HG02981 (cell line): ENCODE data around the gene TRIM7.
"Not testable (repeated sequence)": the region's sequence is repeated elsewhere in the genome, so short reads cannot be mapped to it uniquely, and the experiment has no call there.

Experiments
- ATAC-seq: cut with Tn5 transposase; IDR thresholded peaks from one replicate; pipeline ENCODE4 v1.9.1; 2021; ENCODE audit warnings: mild to moderate bottlenecking, moderate library complexity; ENCODE audit not compliant: unreplicated experiment

TRIM7 gene

DNA sequence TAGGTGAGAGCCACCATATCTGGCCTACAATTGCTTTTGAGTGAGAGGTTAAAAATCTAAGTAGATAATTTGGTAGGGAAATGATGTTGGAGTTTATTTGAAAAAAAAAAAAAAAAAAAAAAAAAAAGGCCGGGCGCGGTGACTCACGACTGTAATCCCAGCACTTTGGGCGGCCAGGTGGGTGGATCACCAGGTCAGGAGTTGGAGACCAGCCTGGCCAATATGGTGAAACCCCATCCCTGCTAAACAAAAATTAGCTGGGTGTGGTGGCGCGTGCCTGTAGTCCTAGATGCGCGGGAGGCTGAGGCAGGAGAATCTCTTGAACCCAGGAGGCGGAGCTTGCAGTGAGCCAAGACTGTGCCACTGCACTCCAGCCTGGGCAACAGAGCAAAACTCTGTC lies 9.3 kb upstream of the TRIM7 start:
- ATAC-seq: not testable (repeated sequence)

DNA sequence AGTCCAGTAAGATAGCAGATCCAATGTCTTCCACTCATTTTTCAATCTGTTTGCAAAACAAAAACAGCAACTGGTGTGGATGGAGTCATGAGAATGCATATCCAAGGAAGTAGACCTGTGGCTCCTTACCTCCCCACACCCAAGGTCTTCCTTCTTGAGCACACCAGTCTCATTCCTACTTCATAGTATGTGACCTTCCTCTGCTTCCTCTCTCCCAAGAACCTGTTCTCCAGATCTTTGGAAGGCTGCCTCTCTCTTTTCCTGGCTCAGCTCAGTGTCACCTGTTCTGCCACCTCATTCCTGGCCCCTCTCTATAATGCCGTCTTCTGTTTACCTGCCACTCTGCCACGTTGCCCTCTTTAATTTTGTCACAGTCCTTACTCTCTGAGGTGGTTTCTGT lies 7.9 kb upstream of the TRIM7 start:
- no peak for ATAC-seq

- no peak for ATAC-seq
These were observed 7.1 kb upstream of the TRIM7 start for GRCh38 chr5:181212080-181212479.

- no peak for ATAC-seq
These were observed 6.2 kb upstream of the TRIM7 start for GRCh38 chr5:181211208-181211607.

- ATAC-seq: not testable (repeated sequence)
These were observed 5.7 kb upstream of the TRIM7 start for GRCh38 chr5:181210698-181211097.

- ATAC-seq: not testable (repeated sequence)
These were observed 5.2 kb upstream of the TRIM7 start for GRCh38 chr5:181210148-181210547.

- not testable (repeated sequence) for ATAC-seq
These were observed 4.0 kb upstream of the TRIM7 start for GRCh38 chr5:181209006-181209405.

DNA sequence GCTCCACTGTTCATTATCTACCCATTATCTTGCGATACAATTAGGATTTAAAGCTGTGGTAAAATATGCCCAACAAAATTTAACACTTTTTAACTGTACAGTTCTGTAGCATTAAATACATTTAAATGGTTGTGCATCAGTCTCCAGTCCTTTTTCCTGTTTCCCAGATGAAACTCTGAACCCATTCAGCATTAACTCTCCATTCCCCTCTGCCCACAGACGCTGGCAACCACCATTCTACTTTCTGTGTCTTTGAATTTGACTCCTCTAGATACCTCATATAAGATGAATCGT lies 2.9 kb upstream of the TRIM7 start:
- ATAC-seq: no peak

GRCh38 chr5:181207214-181207959 lies 2.4 kb upstream of the TRIM7 start:
- peak; percentile 37 for ATAC-seq

DNA sequence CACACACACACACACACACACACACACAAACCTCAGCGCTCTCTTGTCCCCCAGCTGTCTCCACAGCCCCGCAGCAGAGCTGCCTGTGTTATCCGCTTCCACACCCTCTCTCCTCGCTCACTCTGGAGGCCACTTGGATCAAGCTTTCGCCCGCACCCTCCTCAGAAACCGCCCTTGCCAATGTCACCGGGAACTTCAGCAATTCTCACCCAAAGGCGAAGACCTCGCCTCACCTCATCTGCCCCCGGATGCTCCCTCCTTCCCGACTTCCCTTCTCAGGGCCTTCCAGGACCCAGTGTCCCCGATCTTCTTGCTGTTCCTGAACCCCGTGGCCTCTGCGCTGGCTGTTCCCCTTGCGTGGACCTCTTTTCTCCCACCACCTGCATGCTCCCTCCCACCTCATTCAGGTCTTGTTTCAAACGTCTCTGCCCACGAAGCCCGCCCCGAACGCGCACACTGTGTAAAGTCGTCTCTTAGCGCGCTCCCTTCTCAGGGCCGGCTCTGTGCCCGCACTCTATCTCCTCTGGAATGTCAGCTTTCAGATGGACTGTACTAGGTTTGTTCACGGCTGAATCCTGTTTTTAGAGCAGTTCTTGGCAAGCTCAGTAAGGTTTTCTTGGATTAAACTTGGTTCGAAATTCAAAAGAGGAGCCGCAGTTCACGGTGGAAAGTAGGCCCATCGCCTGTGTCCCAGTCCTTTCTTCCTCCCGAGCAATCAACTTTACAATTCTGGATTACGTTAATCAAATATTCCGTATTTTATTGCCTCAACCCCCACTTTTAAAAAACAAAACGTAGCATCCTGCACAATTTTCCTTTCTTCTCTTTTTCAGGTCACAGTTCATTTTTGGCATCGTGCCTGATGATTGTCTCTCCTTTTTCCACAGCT lies 1.0 kb upstream of the TRIM7 start:
- no peak for ATAC-seq

DNA sequence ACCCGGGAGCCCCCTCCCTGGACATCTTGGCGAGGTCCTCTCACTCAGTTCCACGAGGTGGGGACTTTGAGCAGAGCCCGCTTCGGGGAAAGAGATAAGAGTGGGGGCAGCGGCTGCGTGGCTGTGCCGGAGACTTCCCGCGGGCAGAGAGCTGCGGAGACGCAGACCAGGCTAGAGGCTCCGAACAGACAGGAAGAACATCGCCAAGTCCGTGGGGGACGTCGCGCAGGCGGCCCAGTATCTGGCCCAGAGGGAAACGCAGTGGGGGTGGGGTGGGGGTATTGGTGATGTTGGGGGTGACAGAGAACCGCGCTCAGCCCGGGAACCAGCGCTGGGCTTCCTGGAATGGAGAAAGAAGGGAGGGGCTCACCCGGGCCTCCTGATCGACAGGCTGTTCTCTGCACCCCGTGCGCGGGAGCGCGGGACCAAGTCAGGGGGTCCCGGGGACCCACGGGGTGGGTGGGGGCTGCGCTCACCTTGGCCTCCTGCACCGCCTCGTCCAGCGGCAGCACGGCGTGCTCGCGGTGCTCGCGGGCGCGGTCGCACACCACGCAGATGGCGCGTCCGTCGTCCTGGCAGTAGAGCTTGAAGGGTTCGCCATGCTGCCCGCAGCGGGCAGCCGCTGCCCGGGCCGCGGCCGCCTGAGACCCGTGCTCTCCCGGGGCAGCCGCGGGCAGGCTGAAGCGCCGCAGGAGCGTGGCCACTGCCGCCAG lies 727 bp downstream of the TRIM7 start:
- ATAC-seq: no peak

- no peak for ATAC-seq
These were observed 1.3 kb downstream of the TRIM7 start for GRCh38 chr5:181203777-181204112.

DNA sequence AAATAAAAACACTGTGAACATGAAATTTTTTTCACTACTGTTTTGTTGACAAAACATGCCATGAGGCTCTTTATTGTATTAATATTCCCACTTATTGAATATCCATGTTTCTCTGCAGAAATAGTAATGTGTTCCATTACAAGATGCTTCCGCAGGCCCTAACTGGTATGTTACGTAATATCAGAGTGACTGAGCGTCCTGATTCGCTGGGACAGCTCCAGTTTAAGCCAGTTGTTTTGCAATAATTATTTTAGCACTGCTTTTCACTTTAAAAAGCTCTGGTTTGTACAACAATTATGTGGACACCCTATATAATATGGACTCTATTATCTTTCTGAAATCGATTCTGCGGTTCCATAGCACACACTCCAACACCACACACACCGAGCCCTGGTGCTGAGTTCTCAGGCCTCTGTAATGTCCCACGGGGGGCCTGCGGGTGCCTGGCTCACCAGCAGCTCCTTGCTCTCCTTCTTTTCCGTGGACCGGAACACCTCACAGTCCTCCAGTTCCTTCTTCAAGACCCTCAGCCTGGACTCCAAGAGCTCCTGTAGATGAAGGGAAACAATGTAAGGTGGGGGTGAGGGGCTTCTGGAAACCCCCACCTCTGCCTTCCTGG lies 1.8 kb downstream of the TRIM7 start:
- no peak for ATAC-seq

DNA sequence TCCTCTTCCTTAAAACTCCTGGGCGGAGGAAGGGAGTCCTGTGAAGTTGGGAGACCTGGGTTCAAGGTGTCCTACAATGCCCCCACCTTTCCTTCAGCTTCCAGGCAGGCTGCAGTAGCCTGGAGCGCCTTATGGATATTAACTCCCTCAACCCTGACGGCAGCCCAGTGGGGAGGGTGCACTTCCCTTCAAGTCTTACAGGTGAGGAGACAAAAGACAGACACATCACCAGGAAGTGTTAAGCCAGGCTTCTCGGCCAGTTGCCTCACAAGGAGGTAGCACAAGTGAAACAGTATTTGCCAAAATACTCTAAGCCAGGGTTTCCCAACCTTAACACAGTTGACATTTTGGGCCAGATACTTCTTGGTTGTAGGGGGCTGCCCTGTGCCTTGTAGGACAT lies 4.2 kb downstream of the TRIM7 start:
- no peak for ATAC-seq

- ATAC-seq: no peak
These were observed 4.9 kb downstream of the TRIM7 start for GRCh38 chr5:181199881-181200638.

DNA sequence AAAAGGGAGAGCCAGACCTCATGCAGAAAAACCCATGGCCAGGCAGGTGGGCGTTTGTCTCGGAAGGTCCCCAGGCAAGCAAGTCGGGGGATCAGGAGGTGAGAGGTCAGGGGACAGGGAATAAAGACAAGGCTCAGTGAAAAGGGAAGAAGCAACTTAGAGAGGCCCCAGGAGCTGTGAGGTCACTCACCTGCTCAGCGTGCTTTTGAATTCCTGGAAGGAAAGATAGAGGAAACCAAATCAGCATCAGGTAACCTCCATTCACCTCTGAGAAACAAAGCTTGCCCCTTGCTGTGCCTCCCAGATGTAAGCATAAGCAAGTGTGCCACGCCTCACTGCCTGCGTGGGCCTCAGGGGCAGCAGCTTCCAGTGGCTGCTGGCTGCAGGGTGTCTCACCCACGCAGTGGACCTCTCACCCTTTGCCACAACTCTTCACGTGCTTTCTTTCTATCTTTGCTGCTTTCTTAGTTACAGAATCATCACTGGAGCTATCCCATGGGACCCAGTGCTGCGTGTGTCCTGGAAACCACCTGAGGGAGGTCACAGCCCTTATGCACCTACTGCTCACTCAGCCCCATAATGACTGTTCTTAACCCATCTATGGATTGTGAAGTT lies 6.0 kb downstream of the TRIM7 start:
- peak; percentile 80 for ATAC-seq

GRCh38 chr5:181198106-181198685 lies 6.8 kb downstream of the TRIM7 start:
- ATAC-seq: no peak

DNA sequence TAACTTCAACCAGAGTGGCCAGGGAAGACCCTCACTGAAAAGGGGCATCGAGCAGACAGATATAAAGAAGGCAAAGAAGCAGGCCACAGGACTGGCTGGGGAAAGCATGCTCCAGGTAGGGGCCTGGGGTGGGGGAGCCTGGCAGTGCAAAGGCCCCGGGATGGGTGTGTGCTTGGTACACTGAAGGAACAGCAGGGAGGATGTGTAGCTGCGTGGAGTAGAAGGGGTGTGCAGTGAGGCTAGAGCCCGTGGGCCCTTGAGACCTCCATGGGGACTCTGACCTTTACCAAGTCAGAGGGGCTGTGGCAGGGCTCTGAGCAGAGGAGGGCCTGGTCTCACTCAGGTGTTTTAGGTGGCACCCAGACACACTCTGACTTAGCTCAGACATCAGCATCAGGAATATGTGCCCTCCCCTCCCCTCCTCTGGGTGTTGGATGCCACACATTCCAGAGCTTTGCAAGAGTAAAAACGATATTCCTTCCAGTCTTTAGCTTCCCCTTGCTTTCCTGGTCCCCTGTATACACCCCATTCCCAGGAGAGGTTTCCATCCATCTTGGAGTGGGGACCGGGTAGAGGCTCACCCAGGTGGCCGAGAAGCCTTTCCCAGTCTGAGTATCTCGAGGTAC lies 7.6 kb downstream of the TRIM7 start:
- ATAC-seq: no peak

- no peak for ATAC-seq
These were observed 9.7 kb downstream of the TRIM7 start for GRCh38 chr5:181195249-181195761.
